Stimulated activated CD4-positive, alpha-beta T cell treated with anti-CD3 and anti-CD28 coated beads, Interleukin-1b, Interleukin-23, amount 100 ng/mL, for 24 hours (primary cell): ENCODE results near the gene DMC1.

Experiments used
- DNase-seq, 4 experiments: peaks; one replicate each; pipeline ENCODE4 v3.0.0-alpha.2; 2020; ENCODE audit warnings: low read depth in 4 of 4, low spot score in 1 of 4

The DMC1 gene

GRCh38 chr22:38503021-38503420, 67.0 kb downstream of the DMC1 start:
- no peak for DNase-seq

GRCh38 chr22:38501797-38502672, 67.9 kb downstream of the DMC1 start:
- DNase-seq, result no peak

GRCh38 chr22:38497869-38498268, 72.1 kb downstream of the DMC1 start:
- DNase-seq, result no peak

- no peak for DNase-seq
Measured at GRCh38 chr22:38494939-38495338, 75.0 kb downstream of the DMC1 start.

GRCh38 chr22:38494498-38494897, 75.5 kb downstream of the DMC1 start:
- DNase-seq, result no peak

GRCh38 chr22:38491707-38492348, 78.2 kb downstream of the DMC1 start:
- DNase-seq, result no peak

- DNase-seq, result no peak
Measured at GRCh38 chr22:38490915-38491314, 79.1 kb downstream of the DMC1 start.

GRCh38 chr22:38490475-38490874, 79.5 kb downstream of the DMC1 start:
- no peak for DNase-seq

- DNase-seq, result no peak
Measured at GRCh38 chr22:38489561-38490145, 80.3 kb downstream of the DMC1 start.

- DNase-seq, result no peak
Measured at GRCh38 chr22:38489142-38489541, 80.8 kb downstream of the DMC1 start.

- no peak for DNase-seq
Measured at GRCh38 chr22:38487946-38488345, 82.0 kb downstream of the DMC1 start.

GRCh38 chr22:38485783-38486182, 84.2 kb downstream of the DMC1 start:
- DNase-seq, result no peak

GRCh38 chr22:38484244-38484643, 85.7 kb downstream of the DMC1 start:
- DNase-seq, result no peak

- no peak for DNase-seq
Measured at GRCh38 chr22:38482662-38483308, 87.2 kb downstream of the DMC1 start.

GRCh38 chr22:38481871-38482332, 88.1 kb downstream of the DMC1 start:
- DNase-seq, result no peak

- DNase-seq, result no peak
Measured at GRCh38 chr22:38481162-38481870, 88.7 kb downstream of the DMC1 start.

- no peak for DNase-seq
Measured at GRCh38 chr22:38479096-38479837, 90.7 kb downstream of the DMC1 start.

GRCh38 chr22:38477585-38477984, 92.4 kb downstream of the DMC1 start:
- DNase-seq, result no peak

- no peak for DNase-seq
Measured at GRCh38 chr22:38474003-38474607, 95.9 kb downstream of the DMC1 start.

- no peak for DNase-seq
Measured at GRCh38 chr22:38471237-38471636, 98.7 kb downstream of the DMC1 start.
